NCI-H146 (cell line): ENCODE results near the gene FN3K.

Experiments used
- DNase-seq: peaks from one replicate; lab custom pipeline; 2025; lab: John Stamatoyannopoulos, UW

FN3K gene

DNA sequence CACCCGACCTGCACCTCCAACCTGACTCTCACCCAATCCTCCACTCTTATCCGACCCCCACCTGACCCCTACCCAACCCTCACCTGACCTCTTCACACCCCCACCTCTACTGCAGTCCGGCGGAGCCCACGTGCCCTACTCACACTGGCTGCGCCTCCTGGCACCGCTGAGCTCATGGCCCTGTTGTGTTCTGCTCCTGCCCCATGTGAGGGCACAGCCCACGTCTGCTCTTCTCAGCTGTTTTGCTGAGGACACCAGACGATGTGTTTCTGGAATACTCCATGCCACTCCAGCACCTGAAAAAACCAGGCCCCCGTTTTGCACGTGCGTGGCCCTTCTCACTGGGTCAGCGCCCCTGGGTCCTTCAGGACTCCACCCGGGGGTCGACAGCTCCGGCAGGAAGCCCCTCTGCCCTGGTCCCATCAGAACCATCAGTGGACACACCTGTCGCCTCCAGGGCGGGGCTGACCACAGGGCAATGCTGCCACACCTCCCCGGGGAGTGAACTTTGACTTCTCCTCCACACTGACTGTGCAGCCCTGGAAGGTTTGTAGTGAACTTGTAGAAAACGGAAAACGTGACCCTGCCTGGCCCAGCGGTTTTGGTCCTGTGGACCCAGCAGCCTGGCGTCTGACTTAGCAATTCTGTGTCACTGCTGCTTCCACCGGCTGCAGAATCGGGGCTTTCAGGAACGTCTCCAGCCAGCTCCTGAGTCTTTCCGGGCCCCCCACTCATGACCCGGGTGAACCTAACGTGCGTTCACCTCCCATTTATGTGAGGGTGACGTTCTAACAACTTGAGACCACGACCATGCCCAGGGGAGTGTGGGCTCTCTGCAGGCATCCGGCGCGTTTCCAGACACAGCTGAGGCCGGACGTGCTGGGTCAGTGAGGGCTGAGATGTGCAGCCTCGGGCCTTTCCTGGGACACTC is 31.2 kb upstream of the FN3K start:
- no peak for DNase-seq

DNA sequence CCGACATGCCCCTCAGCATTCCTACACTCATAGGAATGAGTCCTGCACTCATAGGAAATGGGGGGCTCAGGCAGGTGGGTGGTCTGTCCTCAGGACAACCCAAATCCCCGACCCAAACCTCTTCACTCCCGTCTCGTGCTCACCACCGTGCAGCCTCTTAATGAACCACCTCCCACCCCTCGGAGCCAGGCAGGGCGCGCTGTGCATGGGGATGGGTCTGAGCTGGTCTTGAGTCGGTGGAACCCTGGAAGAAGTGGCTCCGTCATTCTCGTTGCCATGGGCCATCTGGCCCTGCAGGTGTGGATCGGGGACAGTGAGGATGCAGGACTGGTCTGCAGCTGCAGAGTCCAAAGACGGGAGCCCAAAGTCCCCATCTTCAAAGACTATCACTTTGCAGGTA is 30.5 kb upstream of the FN3K start:
- DNase-seq = no peak

DNA sequence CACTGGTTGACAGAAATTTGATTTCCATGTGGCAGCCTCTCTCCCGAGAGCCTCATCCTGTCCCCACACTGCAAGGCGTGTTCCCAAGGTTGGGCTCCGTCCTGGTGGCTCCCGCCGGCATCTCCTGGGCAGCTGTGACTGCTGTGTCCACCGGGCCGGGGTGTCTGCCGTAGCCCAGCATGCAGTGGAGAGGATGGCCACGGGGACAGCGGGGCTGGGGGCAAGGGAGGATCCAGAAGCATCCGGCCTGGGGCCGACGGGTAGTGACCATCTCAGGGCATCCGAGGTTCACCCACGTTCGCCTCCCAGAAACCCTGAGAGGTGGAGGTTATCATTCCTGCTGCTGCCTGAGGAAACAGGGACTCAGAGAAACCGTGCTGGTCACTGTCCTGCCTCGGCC is 29.7 kb upstream of the FN3K start:
- DNase-seq = no peak

DNA sequence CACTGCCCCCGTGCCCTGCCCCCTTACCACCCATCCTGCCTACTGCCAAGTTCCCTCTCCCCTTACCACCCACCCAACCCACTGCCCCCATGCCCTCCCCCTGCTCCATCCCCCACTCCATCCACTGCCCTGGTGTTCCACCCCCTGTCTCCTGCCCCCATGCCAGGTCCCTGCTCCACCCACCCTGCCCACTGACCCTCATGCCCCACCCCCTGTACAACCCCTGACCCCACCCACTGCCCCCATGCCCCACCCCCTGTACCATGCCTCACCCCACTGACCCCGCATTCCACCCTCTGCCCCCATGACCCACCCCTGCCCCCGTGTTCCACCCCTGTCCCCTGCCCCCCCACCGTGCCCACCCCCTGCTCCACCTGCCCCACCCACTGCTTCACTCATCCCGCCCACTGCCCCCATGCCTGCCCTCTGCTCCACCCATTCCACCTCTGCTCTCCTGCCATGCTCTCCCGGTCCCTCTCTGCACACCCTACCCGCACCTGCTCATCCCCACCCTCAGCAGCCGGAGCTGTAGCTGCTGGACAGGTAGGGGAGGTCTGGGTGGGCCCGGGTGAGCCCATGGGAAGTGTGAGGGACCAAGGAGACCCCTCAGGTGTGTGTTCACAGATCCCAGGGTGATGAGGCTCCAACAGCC is 26.3 kb upstream of the FN3K start:
- no peak for DNase-seq

DNA sequence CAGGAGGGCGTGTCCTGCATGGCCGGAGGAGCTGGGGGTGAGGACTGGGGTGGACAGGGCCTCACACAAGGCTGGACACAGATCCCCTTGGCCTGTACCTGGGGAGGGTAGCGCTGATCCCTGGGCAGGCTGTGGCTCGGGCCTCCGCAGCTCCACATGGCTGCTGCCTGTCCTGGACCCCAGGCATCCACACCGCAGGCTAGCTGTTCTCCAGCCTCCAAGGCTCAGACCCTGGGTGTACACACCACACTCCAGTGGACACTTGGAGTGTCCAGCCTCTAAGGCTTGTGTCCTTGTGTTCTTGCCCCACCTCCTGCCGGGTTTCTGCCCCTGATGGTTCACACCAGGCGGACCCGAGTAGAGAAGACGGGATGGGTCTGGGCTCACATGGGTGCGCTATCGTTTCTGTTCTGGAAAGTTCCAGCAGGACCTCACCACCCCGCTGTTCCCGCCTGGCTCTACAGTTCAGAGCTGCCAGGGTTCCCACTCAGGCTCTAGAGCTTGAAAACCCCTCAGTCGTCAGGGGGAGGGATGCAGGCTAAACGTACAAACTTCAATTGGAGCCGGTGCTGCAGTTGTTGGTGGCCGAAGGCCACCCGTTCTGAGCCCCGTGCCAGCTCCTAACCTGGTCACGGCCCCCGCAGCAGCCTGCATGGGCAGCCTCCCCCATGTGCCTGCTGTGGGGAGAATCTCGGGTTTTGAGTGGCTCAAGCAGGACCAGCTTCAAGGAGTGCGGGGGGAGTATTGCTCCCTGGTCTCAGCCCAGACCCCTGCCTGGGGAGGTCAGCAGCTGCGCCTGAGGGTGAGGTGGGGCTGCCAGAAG is 25.5 kb upstream of the FN3K start:
- DNase-seq = no peak

DNA sequence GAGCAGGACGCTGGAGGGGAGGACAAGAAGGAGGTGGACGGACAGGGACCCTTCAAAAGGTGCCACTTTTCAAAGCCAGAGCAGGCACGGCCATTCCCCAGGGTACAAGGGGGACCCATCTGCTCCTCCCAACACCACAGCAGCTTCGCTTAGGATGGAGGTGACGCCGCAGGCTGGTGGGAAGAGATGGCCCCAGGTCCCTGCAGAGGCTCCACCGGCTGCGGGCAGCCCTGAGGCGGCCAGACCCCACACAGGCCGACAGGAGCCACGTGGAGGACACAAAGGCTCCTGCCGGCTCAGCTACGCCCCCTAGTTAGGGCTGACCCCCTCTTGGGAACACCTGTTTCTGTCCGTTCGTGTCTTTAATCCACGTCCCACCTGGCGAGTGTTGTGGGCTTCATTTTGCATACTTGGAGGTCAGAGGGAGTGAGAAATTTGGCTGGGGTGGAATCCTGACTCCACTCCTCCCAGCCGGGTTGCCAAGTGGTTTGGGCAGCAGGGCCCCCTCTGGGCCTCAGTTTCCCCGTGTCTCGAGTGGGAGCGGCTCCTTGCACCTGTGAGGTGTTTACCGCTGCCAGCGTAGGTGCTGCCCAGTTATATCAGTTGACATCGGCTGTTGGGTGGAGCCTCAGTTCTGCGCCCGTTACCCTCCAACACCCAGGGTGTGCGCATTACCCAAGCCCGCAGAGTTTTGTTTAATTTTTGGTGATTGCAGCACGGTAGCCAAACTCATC is 24.7 kb upstream of the FN3K start:
- DNase-seq = no peak

DNA sequence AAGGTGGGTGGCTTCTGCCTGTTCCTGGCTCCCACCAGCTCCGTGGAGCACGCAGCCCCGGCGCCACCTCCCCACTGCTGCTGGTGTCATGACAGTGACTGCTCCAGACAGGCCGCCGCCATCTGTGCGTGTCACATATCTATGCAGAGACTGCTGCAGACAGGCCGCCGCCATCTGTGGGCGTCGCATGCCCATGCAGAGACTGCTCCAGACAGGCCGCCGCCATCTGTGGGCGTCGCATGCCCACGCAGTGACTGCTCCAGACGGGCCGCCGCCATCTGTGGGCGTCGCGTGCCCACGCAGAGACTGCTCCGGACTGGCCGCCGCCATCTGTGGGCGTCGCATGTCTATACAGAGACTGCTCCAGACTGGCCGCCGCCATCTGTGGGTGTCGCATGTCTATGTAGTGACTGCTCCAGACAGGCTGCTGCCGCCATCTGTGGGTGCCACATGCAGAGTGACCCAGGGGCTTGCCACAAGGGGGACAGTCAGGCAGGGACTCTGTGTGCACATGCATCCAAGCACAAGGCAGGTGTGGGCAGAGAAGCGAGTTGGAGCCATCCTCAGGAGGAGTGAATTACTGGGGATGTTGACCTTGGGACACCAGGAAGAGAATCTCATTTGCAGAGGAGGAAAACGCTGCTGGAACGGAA is 22.2 kb upstream of the FN3K start:
- no peak for DNase-seq

DNA sequence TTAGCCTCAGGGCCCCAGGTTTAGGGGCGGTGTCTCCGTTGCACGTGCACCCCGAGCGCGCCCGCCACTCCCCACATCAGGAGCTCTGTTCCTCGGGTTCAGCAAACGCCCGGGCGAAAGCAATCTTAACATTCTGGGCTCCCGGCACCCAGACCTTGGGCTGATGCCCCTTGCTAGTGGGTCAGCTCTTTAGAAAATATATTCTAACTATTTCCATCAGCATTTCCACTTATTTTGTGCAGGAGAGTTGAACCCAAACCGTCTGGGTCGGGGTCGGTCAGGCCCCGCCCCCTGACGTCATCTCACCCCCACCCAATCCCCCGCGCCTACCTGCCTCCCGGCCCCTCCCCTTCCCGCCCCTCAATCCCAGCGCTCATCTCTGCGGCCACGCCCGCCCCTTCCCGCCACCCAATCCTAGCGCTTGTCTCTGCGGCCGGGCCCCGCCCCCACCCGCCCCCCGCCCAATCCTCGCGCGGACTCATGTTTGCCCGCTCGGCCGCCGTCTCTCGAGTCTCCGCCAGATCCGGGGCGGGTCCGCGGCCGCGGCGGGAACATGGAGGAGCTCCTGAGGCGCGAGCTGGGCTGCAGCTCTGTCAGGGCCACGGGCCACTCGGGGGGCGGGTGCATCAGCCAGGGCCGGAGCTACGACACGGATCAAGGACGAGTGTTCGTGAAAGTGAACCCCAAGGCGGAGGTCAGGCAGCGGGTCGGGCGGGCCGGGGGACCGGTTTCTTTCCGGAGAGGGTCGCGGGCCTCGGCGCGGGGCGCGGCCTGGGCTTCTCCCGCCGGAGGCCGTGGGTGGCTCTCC is 19.0 kb upstream of the FN3K start, which contains the start of gene FN3KRP:
Gene FN3KRP, plus strand, starts transcription at position 504 of the 808 bp plus-strand sequence. Its CDS starts 50 bp downstream, at position 554.
- DNase-seq = peak; percentile 90

DNA sequence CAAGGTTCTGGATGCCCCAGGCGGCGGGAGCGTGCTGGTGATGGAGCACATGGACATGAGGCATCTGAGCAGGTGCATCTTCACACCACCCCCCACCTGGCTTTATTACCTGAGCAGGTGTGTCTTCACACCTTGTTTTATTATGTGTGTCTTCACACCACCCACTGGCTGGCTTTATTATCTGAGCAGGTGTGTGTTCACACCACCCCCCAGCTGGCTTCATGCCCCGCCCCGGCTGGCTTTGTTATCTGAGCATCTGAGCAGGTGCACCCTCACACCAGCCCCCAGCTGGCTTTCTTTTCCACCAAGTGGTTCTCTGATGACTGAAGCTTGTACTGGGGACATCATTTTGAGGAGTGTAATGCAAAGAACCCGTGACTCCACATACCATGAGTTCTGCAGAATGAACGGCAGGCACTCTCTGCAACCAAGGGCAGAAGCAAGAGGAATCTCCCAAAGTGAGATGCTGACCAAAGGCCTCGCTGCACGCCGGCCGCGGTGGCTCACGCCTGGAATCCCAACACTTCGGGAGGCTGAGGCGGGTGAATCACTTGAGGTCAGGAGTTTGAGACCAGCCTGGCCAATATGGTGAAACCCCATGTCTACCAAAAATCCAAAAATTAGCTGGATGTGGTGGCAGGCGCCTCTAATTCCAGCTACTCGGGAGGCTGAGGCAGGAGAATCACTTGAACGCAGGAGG is 16.3 kb upstream of the FN3K start:
- DNase-seq = peak; percentile 55

DNA sequence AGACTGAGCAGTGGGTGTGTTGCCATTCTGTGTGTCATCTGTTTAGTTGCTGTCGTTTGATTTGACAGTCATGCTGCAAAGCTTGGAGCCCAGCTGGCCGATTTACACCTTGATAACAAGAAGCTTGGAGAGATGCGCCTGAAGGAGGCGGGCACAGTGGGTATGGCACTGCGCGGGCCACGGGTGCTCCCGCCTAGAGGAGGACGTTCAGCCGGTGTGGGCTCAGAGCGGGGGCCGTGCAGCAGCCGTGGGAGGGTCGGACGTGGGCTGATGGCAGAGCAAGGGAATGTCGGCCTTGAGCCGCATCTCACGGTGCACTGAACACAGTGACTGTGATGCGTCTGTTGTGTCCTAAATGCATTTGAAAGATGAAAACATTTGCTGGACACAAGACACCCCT is 15.2 kb upstream of the FN3K start:
- no peak for DNase-seq

DNA sequence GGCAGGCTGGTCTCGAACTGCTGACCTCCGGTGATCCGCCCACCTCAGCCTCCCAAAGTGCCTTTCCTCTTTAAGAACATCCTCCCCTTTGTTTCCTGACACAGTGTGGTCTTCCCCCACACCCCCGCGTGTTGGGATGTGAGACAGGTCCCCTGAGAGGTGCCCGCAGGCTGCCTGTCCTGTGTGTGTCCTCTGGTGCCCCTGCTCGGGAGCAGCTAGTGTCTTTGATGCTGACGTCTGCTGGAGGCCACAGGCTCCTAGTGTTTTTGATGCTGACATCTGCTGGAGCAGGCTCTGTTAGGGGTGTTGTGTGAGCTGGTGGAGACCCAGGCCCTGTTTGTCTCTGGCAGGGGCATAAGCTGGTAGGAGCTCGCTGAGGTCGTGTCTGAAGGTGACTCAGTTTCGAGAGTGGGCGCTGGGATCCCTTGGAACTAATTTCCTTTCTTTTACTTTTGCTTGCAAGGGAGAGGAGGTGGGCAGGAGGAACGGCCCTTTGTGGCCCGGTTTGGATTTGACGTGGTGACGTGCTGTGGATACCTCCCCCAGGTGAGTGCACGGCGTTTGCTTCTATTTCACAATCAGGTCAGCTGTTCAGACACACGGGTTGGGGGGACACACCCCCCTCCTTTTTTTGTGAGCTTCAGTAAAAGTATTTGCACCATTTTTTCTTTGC is 12.9 kb upstream of the FN3K start:
- no peak for DNase-seq

DNA sequence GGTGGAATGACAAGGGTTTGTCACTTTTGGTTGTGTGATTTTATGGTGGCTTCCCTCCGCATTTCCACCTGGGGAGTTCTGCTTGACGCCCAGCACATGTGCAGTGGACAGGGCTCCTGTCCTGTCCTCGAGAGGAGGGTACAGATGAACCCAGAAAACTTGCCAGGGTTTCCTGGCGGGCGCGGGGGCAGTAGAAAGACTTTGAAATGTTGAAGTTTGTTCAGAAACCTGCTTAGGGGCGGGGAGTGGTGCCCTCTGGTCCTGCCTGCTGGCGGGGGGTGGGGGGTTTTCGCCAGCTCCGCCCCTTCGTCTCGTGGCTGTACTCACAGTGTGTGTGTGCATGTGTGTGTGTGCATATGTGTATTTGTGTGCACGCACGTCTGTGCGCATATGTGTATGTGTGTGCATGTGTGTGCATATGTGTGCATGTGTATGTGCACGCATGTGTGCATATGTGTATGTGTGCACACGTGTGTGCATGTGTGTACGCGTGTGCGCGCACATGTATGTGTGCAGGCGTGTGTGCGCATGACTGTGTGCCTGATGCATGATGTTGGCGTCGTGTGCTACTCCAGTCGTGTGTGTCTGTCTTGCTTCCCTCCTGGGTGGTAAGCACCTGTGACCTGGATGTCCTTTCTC is 12.1 kb upstream of the FN3K start:
- DNase-seq = no peak

DNA sequence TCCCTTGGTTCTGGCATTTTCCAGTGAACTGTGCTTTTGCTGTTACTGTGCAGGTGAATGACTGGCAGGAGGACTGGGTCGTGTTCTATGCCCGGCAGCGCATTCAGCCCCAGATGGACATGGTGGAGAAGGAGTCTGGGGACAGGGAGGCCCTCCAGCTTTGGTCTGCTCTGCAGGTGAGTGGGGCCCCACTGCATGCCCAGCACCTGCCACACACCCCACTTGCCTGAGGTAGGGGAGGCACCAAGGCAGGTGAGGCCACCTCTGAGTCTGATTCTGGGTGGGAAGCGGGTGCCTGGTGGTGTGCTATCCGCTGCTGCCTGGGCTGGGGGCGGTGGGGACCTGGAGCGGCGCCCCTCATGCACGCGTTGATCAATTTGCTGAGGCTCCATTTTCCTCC is 9.0 kb upstream of the FN3K start:
- DNase-seq = no peak

DNA sequence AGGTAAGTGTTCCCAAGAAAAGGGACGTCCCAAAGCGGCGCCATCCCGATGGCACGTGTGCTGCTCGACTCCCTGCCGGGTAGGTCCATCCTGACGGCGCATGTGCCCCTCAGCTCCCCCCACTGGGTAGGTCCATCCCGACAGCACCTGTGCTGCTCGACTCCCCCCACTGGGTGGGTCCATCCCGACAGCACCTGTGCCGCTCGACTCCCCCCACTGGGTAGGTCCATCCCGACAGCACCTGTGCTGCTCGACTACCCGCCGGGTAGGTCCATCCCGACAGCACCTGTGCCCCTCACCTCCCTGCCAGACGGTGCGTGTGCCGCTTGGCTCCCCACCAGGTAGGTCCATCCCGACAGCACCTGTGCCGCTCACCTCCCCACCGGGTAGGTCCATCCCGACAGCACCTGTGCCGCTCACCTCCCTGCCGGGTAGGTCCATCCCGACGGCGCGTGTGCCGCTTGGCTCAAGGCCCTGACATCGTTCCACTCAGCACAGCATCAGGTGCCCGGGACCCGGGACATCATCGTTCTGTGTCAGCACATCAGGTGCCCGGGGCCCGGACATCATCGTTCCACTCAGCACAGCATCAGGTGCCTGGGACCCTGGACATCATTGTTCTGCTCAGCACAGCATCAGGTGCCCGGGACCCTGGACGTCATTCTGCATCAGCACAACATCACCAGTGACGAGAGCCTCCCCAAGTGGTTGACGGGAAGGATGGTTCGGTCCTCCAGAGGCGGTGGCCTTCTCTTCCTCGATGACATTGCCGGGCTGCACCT is 5.7 kb upstream of the FN3K start:
- DNase-seq = no peak

DNA sequence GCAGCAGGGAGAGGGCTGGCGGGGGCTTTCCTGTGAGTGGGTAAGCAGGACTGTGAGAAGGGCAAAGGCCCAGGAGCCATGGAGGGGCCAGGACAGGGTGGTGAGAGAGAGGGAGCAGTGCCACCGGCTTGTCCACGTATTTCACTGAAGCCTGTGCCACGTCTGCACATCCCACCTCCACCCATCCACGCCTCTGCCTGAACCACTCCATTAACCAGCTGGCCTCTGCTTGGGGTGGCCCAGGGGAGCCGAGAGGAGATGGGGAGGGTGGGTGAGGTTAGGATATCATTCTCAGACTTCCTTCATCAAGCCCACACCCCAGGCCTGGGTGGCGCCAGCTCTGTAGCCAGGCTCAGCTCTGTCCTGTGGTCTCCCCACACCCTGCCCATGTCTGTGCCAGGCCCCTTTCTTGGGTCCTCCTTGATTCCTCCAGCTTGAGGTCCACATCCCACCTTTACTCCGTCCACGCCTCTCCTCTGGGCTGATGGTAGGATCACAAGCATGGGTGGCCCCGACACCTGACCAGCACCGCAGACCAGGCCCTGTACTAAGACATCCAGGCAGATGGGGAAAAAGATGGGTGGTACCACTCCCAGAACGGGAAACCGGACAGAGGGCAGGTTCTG is 3.2 kb upstream of the FN3K start:
- DNase-seq = no peak

DNA sequence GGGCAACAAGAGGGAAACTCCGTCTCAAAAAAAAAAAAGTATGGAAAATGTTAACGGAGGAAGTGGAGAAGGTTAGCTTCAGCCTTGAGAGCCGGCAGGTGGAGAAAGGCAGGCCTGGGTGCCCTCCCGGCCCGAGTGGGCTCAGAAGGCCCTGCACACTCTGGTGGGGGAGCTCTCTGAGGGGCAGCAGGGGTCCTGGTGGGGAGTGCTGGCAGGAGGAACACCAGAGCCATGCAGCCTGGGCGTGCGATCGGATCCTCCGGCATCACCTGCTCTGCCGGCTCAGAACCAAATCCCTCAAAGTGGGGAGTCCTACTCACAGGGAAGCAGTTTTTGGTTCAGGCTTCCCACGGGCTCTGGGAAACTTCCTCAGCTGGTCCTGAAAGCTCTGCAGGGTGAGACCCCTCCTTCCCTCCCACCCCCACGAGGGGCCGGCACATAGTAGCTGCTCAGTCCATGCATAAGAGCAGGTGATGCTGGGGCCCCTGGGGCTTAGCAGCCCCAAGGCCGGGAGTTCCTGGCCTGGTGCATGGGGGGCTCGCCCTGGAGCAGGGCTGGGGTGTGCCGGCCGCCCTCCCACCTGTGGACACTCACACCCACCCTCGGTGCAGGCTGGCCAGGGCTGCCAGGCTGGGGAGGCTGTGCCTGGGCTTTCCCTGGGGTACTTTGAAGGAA is 1.2 kb downstream of the FN3K start:
- no peak for DNase-seq
